G401 (cell line): ENCODE results near the gene ITK. TPM values are rescaled to one million over a fixed set of nuclear protein-coding genes. Genes with fewer than 3 reads are reported as not detected.

Experiments
- DNase-seq: peaks from one replicate; pipeline ENCODE4 v3.0.0-alpha.2; 2015; ENCODE audit warnings: low spot score
- in situ Hi-C: cut with HindIII; loops from 2 replicates; pipeline ENCODE4 v1.10.0; 2016; ENCODE audit warnings: low sequenced_read_pairs, mixed read lengths
- total RNA-seq: library from RNA; depleted of rRNA; stranded (reverse); fragments of >200 nt; shearing (Covaris generic); gene quantifications from 2 replicates; pipeline ENCODE4 v1.2.3, GENCODE V29; 2014; rRNA removed

Gene ITK
- total RNA-seq, 1 experiment from 2014 or later = not detected

DNA sequence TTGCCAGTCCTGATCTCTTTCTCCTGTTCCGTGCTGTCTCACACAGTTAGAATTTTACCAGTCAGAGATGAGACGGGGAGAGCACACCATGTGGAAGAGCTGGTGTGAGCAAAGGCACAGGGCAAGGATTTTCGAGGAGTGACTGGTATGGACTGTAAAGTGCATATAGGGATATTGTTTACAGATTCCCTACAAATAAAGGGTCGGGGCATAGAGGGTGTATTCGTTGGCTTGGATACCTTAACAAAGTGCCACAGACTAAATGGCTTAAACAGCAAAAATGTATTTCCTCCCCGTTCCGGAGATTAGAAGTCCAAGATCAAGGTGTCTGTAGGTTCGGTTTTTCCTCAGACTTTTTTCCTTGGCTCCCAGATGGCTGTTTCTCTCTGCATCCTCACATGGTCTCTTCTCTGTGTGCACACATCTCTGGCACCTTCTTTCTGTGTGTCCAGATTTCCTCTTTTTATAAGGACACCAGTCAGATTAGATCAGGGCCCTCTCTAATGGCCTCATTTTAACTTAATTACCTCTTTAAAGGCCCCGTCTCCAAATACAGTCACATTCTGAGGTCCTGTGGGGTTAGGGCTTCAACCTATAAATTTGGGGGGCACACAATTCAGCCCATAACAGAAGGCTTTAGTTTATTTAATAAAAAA lies 108.7 kb downstream of the ITK start:
- in situ Hi-C loops = no loop called here
- DNase-seq = no peak

DNA sequence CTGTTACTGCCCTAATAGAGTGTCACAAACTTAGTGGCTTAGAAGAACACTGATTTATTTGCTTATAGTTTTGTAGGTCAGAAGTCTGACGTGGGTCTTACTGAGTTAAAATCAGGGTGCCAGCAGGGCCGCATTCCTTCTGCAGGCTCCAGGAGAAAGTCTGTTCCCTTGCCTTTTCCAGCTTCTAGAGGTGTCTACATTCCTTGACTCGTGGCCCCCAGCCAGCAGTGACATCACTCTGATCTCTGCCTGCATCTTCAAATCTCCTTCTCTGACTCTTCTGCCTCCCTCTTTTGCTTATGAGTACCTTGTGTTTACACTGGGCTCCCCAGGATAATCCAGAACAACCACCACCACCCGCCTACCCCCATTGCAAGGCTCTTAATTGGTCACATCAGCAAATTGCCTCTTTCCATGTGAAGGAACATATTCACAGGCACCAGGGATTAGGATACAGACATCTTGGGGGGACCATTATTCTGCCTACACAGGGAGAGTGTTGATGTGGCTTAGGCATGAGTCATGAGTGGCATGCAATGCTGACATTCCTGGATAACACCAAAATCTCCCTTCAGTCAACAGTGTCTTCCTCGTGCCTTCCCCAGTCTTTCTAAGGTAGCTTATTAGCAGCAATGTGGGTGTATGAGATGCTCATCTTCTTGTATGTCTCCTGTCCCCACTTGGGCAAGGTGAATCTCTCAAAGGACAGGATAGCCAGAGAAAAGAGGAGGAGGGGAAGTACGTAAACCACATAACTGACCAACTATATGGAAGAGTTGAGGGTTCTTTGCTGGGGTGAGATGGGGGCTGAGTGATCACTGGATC lies 109.7 kb downstream of the ITK start:
- in situ Hi-C loops = no loop called here
- DNase-seq = peak; percentile 53

GRCh38 chr5:157290981-157291711 lies 110.5 kb downstream of the ITK start:
- in situ Hi-C loops = no loop called here
- DNase-seq = no peak

DNA sequence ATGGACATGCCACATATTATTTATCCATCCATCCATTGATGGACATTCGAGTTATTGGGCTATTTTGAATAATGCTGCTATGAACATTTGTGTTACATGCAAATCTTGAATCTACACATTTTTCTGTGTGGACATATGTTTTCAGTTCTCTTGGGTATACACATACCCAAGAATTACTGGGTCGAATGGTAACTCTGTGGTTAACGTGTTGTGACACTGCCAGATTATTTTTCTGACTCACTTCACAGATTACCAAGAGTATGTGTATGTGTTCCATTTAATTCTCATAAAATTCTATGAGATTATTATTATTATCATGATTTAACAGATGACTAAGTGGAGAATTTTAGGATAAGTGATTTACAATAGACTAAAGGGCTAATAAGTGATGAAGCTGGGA lies 112.0 kb downstream of the ITK start:
- DNase-seq = no peak
- in situ Hi-C loops = no loop called here

DNA sequence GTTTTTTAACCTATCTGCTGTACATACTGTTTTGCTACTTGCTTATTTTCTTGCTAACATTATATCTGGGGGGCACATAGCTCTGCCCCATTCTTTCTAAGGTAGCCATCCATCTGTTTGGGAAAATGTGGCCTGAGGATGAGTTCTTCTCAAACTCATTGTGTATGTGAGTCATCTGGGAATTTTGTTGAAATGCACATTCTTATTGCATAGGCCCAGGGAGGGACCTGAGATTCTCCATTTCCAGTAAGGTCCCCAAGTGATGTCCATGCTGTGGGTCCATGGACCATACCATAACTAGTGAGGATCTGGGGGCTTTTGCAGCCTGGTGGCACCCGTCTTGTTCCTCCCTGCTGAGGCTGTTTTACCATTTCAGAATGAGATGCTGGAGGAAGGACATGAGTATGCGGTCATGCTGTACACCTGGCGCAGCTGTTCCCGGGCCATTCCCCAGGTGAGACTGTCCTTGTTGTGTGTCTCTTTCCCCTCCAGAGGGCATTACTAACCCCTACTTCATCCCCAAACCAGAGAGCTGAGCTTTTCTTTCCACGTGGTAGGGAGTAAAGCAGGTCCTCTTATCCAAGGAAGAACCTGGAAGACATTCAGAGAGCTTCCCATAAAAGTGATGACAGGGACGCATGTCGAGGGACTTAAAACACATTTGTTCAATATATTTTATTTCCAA lies 113.9 kb downstream of the ITK start:
- in situ Hi-C loops = no loop called here
- DNase-seq = no peak

- in situ Hi-C loops = no loop called here
- no peak for DNase-seq
Observed at GRCh38 chr5:157295247-157295646, 114.6 kb downstream of the ITK start.

DNA sequence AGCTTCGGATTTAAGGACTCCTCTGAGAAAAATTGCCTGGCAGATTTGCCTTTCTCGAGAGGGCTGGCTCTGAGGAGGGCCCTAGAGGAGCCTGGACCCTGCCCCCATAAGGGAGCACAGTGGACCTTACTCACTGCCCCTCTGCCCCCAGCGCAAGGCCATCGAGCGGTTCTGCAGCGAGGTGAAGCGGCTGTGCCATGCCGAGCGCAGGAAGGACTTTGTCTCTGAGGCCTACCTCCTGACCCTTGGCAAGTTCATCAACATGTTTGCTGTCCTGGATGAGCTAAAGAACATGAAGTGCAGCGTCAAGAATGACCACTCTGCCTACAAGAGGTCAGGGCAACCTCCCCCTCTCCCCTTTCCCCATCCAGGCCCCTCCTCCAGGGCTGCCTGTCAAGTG lies 119.9 kb downstream of the ITK start:
- in situ Hi-C loops = no loop called here
- no peak for DNase-seq

GRCh38 chr5:157301066-157301465 lies 120.4 kb downstream of the ITK start:
- in situ Hi-C loops = no loop called here
- no peak for DNase-seq

GRCh38 chr5:157303023-157303422 lies 122.4 kb downstream of the ITK start:
- in situ Hi-C loops = no loop called here
- no peak for DNase-seq

DNA sequence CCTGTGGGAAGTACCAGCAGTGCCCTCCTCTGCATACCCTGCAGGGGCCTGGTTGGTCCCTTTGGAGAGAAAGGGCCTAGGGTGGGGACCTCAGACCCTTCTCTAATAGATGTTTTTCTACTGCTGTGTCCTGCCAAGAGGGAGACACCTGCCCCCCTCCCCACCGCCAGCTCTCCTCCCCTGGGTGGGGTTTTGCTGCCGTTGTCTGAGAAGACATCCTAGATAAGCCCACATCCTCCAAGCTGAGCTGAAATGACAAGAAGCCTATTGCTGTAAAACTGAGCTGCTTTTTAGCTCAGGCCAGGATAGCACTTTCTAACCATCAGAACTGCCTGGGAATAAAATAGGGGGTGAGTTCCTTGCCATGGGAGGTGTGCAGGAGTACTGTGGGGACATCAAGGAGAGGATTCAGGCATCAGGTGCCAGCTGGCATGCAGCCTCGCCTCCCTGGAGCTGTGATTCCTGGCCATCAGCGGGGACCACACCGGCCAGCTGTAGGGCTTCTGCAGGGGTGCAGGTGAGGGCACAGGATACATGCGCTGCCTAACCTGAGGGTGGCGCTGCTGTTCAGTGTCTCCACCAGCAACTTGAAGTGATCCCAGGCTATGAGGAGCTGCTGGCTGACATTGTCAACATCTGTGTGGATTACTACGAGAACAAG lies 123.2 kb downstream of the ITK start:
- DNase-seq = peak; percentile 68
- in situ Hi-C loops = no loop called here

Other genes with a start within 250 kb of the ITK start
- not detected in 2 replicates for gene TIMD4, start 217.6 kb upstream of the ITK start, total RNA-seq
- gene HAVCR1, start 121.7 kb upstream of the ITK start, total RNA-seq = not detected in 2 replicates
- not detected in 2 replicates for gene HAVCR2, start 71.8 kb upstream of the ITK start, total RNA-seq
- 18.0 and 21.0 TPM in 2 replicates for gene MED7, start 38.0 kb upstream of the ITK start, total RNA-seq
- not detected in 2 replicates for gene GARIN3, start 14.6 kb upstream of the ITK start, total RNA-seq
- gene CYFIP2, start 85.3 kb downstream of the ITK start, total RNA-seq = 22.6 and 32.0 TPM in 2 replicates